Pulmonary artery endothelial cell (primary cell): ENCODE results near the gene SLC4A8. TPM values are rescaled to one million over a fixed set of nuclear protein-coding genes. Genes with fewer than 3 reads are reported as not detected.
A peak's percentile ranks its signal among the peaks of the same experiment; 100 is the strongest.

Source experiments
- DNase-seq: peaks from one replicate; pipeline ENCODE4 v3.0.0-alpha.2; 2011; ENCODE audit warnings: low read depth, low spot score
- total RNA-seq: library from RNA; depleted of rRNA; stranded (reverse); fragments of >200 nt; gene quantifications from 2 replicates; pipeline ENCODE4 v1.2.3, GENCODE V29; 2014

The SLC4A8 gene
- 3.7 and 5.1 TPM in 2 replicates for total RNA-seq

DNA sequence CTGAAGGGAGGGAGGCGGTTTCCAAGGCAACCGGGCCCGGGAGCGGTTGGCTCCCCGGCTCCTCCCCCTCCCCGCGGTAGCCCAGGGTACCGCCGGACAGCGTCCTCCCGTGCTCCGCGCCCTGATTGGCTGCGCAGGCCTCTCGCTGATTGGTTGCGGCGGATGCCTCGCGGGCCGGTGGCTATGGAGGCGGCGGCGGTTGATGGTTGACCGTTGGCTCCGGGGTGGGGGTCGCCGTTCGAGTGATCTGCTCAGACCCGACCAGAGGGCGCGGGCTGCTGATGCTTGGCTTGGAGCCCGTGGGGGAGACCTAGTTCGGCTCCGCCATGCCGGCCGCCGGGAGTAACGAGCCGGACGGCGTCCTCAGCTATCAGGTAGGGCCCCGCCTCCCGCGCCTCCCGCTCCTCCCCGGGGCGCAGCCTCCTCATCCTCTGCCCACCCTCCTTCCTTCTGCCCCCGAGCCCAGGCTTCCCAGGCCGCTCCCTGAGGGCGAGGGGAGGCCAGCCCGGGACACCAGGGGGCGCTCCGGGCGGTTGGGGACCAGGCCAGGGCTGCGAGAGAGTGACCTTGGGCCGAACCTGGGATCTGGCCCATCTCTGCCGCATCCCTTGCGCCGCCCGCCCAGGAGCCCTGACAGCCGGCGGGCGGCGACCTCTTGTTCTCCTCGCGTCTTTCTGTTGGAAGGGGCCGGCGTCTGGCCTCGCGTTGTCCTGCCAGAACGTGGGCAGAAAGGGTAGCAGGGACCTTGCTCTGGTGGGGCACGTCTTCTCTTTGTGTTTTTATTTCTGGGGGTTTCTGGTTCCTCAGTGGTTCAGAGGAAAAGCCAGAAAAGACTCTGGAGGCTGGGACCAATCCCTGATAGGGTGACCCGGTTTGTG, at the start of gene SLC4A8:
Gene SLC4A8, plus strand, starts transcription at position 170 of the 878 bp plus-strand sequence. Its CDS starts 157 bp downstream, at position 327.
- peak; percentile 44 for DNase-seq

DNA sequence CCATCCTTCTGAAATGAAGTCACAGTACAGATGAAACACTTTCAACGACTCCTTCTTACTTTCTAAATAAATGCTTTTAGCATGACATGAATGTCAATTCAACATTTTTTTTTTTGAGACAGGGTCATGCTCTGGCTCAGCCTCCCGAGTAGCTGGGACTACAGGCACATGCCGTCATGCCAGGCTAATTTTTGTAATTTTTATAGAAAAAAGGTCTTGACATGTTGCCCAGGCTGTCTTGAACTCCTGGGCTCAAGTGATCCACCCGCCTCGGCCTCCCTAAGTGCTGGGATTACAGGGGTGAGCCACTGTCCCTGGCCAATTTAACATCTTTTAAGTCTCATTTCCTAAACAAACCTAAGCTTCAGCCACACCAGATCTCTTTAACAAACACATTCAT, 49.8 kb upstream of the SLC4A8 start:
- DNase-seq = no peak

DNA sequence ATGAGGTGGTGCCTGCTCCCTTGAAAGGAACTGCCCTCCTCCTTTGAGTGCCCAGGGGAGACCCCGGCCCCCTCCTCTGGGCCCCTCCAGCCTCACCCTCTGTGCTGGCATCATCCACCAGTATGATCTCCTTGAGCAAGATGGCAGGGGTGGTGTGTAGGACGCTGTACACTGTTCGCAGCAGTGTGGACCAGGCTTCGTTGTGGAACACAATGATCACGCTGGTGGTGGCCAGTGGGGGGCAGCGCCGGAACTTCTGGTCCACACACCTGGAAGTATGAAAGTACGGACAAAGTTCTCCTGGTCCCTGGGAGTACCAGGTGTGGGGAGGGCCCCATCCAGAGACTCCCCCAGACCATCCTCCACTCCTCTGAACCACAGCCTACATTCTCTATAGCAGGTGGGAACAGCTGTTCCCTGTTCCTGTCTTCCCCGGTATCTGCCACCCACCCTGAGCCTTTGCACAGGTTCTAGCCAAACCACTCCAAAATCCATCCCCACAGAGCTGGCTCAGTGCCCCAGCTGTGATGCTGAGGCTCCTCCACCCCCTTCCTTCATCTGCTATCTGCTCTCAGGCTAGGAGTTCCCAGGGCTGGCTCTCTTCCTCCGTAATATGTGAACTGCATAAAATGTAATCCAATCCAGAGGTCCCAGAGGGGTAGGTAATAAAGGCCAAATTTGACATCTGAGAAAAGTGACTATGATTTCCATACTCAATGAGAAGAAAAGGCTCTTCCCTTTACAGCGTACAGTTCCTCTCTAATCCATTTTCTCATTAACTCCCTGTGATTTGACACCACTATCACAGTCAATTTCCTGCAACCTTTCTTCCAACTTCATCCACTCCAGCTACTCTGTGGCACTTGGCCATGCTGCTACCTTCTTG, 47.3 kb upstream of the SLC4A8 start:
- no peak for DNase-seq

DNA sequence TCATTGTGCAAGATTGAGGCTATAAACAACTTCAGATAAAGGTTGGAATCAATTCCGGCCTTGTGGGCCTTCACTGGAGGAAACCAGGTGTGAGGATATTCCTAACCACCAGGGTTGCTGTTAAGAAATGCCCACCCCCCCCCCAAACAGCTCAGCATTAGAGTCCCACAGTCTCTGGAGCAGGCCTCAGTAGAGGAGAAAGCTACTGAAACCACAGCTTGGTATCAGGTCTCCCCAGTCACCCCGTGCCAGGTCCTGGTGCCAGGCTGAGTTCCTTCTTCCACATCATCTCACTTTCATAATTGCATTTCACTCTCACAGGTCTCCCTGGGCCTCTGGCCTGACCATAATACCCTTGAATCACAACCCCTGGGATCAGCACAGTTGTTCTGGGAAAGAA, 45.9 kb upstream of the SLC4A8 start:
- no peak for DNase-seq

DNA sequence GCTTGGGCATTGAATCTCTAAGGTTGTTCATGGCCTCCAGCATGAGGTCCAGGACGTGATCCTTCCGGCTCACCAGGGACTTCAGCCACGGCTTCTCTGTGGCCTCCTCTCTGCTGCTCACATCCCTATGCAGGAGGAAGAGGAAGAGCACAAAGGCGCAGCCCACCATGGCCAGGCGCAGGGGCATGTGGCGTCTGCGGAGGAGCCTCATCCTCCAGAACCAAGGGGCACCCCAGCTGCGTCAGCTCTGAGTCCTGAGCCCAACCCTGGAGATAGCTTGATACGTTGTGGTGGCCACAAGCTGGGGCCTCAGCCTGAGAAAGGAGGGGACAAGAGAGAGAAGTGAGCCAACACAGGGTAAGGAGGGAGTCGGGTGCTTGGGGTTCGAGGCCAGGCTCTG, 45.1 kb upstream of the SLC4A8 start:
- no peak for DNase-seq

DNA sequence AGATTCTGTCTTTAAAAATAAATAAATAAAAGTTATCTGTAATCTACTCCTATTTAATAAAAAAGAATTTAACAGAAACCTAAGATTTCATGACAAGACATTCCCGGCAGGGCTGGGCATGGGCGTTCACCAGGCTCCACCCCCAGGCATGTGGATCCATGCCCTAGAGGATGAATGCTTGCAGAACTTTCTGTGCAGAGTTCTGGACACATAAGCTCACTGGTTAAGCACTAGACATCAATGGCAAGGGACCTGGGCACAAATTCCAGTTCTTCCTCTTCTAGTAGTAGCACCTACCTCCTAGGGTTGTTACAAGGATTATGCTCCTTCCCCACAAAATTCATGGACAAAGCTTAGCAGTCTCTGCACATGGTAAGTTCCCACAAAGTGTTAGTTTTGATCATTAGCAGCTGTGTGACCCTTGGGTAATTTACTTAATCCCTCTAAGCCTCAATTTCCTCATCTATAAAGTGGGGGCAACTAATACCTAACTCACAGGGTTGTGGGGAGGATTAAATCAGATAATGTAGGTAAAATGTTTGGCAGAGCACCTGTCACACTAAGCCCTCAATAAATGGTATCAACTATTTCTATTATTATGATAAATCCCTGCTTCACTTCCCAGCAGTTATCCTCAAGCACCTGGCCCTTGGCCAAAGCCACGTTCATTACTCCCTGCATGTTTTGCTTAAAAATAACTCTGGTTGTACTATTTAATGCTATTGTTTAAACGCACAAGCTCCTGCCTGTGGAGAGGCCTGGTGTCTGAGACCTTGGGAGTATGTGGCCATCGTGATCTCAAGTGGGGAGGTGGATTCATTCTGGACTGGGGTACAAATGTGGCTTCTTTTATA, 43.2 kb upstream of the SLC4A8 start:
- DNase-seq = no peak

DNA sequence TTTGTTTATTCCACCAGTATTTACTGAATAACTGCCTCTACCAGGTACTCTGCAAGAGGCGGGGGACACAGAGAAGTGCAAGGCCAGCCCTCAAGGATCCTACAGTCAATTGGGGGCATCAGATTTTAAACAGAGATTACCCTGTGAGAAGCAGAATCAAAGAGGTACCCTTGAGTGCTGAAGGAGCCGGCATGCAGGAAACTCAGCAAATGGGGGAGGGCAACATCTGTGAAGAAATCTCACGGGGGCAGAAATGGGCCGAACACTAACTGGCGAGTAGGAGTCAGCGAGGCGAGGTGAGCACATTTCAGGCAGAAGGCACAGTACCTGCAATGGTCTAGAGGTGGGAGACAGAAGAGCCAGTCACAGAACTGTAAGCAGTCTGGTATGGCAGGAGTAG, 42.5 kb upstream of the SLC4A8 start:
- DNase-seq = no peak

DNA sequence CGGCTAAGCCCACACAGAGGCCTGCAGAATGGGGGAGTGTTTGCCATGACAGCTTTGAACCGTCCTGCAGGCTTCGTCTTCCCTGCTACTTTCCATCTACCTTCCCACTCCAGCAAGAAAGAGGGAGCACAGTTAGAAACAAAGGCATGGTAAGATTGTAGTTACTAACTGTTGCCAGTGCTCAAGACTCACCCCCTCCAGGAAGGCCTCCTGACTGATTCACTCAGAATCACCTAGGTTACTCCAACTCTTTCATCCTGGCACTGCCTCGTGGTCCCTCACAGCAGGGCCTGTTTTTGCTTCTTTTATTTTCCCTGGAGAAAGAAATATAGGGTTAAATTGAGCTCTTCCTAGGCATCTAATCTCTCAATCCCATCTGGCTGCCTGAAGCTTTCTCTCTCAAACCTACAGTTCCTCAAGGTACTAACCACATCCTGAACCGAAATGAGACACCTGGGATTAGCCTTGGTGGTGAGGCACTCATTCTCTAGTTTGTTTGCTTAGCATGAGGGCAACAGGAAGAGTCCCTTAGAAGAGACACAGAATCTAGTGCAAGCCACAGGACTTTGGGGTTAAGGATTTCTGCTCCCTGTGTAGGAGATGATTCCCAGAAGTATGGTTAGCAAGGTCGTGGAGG, 41.2 kb upstream of the SLC4A8 start:
- no peak for DNase-seq

DNA sequence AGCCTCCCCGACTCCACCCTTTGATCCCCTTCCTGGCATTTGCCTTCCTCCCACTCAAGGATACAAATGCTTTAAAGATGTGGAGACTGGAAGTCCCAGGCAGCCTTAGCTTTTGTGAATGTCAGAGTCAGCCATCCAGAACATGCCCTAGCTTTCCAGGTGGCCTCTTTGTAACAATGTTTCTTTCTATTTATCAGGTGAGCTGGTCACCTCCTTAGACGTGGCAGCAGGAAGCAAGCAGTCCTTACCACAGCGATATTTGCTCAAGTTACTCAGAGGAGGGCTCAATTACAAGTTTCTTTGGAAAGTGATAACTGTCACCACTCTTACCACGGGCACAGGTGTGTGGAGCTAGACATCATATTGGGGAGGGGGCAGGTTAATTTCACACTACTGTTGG, 38.3 kb upstream of the SLC4A8 start:
- no peak for DNase-seq

DNA sequence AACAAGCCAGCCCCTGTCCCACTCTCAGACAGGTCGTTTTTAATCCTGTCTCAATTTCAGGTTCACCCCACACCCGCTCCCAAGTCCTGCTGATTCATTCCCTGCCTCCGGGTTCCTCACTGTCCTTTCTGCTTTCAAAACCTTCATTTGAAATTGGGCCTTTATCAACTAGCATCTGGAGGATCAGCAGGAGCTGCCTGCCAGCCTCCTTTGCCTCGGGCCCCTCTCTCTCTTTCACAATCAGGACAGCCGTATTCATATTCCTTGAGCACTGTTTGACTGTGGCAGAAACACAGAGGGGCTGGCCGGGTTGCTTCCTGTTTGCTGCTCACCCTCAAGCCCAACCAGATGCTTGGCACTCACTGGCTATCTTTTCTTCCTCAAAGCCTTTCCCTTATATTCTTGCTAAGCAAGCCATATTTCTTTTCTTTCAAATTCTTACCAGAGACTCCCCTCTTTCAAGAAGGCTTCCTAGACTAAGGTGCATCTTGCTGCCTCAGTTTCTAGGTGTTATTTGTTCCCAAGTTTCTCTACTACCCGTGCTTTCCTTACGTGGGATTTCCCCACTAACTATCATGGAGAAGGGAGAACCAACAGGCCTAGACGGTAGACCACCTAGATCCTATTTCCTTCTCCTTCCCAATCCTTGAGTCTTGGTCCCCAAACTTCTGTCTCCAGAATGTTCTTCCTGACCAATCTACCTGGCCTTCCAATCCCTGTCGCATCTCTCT, 36.4 kb upstream of the SLC4A8 start:
- no peak for DNase-seq

DNA sequence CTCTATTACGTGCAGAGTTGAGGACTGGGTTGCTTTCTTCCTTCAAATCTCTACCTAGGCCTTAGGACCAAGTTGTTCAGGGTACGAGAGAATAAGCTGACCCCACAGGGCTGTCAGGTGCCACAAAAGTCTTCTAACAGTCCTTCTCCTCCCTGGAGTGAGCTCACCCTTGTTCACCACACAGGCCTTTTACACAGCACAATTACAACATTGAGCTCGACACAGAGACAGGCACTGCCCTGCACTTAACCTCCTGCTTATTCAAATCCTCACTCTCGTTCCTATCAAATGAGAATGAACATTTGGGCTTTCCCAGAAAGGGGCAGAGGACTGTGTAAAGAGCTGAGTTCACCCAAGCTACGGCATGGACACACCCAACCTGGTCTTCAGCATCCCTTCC, 35.8 kb upstream of the SLC4A8 start:
- no peak for DNase-seq

DNA sequence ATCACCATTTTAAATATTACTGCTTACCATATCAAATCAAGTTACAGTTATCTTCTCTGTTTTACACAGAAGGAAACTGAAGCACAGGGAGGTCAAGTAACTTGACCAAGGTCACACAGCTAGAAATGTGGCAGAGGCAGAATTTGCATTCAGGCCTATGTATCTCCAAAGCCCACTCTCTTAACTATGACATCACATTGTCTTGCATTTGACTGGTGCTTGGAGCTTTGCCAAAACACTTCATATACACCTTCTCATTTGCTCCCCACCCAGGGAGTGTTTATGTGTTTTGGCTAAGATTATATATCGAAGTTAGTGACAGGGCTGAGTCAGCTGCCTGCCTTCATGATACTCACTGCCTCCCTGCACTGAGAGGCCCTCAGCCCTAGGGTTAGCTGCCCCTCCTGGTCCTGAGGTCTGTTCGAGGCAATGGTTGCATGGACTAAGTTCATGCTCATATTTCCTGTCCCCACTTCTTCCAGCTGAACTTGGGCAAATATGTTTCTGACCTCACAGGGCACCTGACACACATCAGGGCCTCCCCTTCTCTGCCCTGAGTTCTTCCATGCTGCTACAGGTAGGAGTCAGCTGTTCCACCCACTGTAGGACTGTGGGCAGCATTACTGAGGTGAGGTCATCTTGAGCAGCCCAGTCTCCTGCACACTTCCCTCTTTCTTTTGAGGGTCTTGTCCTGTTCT, 35.2 kb upstream of the SLC4A8 start:
- DNase-seq = no peak

DNA sequence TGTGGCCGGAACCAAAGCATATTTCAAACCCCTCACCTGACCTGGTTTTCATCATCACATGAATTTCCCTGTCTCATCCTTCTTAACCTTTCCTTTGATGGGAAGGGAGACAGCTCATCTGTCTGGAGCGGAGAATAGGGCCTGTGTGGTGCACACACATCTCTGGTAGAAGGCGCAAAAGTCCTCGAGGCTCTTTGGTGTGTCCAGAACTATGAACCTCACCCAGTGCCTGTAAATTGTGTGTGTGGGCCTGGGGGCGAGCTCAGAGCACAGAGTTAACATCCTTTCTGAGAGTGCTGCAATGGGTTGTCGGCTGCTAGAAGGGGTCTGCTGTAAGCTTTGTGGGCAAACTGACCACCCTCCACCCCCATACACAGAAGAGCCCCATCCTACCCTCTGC, 34.2 kb upstream of the SLC4A8 start:
- DNase-seq = no peak

DNA sequence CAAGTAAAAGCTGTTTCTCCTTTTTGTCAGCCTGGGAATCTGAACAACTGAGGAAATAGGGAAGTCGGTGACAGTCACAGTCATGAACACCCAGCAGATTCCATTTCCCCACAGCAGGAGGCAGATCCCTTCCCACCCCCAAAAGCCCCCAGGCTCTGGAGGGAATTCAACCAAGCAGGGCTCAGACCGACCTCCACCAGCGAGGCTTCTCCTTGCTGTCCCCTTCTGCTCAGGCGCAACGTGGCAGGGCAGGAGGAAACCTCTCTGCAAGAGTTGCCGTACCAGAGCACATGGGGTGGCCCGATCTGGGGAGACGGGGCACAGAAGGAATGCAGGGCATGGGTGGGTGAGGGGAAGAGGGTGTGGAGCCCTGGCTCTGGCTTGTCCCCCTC, 33.7 kb upstream of the SLC4A8 start:
- DNase-seq = no peak

DNA sequence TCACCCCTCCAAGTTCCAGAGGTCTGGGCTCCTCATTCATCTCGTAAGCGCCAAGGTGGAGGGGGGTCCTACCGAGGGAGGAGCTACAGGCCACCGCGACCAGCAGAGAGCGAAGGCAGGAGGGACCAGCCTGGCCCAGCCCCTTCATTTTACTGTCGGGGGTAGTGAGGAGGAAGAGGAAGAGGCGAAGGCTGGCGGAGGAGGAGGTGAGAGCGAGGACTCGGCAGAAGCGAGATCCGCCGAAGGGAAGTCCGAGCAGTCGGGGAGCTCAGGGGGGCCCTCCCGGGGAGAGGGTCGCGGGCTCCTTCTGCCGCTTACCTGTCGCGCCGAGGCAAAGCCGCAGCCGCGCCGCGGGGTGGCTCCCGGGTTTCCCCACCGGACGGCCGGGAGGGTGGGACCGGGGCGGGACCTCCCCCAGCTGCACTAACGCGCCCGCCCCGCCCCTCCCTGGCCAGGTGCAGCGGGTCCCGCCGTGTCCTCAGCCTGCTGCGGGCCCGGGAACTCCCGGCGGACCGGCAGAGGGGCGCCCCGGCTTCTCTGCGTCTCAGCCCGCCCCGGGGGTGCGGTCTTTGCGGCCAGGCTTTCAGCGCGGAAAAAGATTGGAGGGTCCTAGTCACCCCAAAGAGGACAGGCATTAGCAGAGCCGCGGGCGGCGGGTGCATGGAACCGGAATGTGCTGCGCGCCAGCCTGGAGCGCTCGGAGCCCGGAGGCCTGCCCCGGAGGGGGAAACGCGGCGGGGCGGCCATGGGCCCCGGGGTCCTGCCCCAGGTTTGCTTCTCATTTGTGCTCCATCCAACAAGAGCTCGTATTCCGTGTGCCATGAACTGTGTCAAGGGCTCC, 33.1 kb upstream of the SLC4A8 start, which contains the start of gene GALNT6:
Gene GALNT6, minus strand, starts transcription at position 124 of the 841 bp plus-strand sequence. CDS start 11,625 bp downstream, outside the sequence.
- DNase-seq = no peak

DNA sequence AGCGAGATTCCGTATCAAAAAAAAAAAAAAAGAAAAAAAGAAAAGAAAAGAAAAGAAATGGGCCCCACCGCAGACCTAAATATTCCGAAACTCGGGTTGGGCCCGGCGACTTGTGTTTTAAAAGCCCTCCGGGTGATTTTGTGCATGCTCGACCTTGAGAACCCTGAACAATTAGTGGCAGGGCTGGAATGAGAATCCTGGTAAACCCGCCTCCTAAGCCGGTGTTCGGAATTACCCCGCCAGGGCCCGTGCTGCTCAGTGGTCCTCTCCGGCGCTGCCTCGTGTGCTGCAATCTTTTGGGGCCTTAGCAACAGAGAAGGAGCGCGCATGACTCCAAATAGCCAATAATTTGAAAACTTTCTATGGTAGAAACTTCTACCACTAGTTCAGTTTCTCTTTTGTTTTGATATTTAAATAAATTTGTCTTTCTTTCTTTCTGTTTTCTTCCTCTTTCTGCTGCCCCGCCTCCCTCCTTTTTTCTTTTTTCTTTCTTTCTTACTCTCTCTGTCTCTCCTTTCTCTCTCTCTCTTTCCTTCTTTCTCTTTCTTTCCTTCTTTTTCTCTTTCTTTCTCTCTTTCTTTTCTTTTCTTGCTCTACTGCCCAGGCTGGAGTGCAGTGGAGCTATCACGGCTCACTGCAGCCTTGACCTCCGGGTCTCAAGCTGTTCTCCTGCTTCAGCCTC, 31.9 kb upstream of the SLC4A8 start:
- no peak for DNase-seq

DNA sequence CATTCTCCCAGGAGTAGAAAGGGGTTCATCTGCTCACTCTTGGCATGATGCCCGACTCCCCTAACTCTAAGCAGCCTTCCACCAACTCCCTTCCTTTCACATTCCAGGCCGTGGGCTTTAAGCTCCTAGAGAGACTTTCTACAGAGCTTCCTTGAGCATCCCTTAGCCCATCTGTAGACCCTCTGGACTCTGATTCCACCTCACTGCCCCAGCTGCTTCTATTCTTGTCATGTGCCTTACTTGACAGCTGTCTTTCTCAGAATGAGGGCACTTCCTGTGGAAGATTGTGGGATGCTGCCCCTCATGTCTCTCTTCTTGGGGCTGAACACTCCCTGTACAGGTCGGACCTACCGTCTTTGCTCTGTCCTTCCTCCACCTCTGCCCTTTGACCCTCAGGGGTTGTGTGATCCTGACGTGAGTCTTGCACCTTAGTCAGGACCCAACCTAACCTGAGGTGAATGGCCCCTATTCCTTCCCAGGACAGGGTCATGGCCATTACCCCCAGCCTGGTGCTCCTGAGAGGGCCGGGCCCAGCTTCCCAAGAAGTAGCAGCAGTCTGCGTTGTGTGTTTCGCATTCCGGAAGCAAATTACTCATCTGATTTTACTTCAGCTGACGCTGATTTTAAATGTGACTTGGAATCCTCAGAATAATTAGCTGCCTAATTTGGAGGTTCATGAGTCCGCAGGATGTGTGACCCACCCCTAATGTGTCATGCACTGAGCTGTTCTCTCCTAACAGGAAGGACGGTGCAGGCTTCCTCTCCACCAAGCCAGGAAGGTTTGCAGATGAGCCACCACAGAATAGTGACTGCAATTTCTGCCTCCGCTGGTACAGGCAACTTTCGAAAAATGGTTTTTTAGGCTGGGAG, 30.7 kb upstream of the SLC4A8 start:
- DNase-seq = peak; percentile 77
